ENCODE measurements around the gene UBE2M.
"Not testable (repeated sequence)": the region's sequence is repeated elsewhere in the genome, so short reads cannot be mapped to it uniquely, and the experiment has no call there.

Gene UBE2M

DNA sequence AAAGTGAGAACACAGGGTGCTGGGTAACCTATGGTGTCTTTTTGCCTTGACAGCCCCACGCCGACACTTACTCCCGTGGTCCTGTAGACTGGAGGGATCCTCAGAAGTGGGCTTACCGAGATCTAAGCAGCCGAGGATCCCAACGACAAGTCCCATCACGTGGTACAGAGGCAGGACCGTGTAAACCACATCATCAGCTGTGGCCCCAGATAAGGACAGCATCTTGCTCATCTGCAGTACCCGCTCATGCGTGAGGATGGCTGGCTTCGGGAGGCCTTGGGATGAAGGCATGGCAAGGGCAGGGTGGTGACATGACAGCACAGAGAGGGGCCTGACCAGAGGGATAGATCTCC is 48.7 kb downstream of the UBE2M start:
- DNase-seq (ENCODE audit: low read depth): no peak
- H3K4me3 ChIP-seq (ENCODE audit: low read length): no peak overlapping the region
- TF ChIP-seq, protein P1, sequence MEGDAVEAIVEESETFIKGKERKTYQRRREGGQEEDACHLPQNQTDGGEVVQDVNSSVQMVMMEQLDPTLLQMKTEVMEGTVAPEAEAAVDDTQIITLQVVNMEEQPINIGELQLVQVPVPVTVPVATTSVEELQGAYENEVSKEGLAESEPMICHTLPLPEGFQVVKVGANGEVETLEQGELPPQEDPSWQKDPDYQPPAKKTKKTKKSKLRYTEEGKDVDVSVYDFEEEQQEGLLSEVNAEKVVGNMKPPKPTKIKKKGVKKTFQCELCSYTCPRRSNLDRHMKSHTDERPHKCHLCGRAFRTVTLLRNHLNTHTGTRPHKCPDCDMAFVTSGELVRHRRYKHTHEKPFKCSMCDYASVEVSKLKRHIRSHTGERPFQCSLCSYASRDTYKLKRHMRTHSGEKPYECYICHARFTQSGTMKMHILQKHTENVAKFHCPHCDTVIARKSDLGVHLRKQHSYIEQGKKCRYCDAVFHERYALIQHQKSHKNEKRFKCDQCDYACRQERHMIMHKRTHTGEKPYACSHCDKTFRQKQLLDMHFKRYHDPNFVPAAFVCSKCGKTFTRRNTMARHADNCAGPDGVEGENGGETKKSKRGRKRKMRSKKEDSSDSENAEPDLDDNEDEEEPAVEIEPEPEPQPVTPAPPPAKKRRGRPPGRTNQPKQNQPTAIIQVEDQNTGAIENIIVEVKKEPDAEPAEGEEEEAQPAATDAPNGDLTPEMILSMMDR (conservative IDR thresholded peaks at IDR 0.05; ENCODE audit: low read length): no peak

DNA sequence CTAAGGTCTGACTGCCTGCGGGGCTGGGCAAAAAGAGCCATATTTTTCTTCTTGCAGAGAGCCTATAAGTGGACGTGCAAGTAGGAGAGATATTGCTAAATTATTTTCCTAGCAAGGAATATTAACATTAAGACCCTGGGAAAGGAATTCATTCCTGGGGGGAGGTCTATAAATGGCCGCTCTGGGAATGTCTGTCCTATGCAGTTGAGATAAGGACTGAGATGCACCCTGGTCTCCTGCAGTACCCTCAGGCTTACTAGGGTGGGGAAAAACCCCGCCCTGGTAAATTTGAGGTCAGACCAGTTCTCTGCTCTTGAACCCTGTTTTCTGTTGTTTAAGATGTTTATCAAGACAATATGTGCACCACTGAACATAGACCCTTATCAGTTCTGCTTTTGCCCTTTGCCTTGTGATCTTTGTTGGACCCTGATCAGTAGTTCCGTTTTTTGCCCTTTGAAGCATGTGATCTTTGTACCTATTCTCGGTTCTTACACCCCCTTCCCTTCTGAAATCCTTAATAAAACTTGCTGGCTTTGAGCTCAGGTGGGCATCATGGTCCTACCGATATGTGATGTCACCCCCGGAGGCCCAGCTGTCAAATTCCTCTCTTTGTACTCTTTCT is 50.7 kb downstream of the UBE2M start:
- DNase-seq (ENCODE audit: low read depth); H3K4me3 ChIP-seq (ENCODE audit: low read length): not testable (repeated sequence)
